ENCODE measurements around the gene AP1S3.

DNA sequence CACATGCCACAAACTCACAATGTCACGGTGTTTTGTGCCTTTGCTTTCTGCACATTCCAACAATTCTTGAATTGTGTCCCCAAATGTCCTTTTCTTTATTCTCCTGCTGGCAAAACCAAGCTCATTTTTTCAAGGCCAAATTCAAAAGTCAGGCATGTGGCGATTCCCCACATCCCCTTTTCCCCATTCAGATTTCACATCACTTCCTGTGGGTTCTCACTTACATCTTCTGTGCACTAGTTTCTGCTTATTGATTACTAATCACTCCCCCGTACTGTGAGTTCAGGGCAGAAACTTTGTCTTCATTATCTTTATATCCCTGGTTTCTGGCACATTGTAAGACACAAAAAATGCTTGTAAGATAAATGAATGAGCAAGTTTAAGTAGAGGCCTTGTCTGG, 69.2 kb downstream of the AP1S3 start:
- TF ChIP-seq JUNB (IDR thresholded peaks at IDR 0.05) (no peak), CHD2 (IDR thresholded peaks at IDR 0.05; ENCODE audit: low read length, partially characterized antibody) (no peak), MYC (IDR thresholded peaks at IDR 0.05; ENCODE audit: borderline replicate concordance, low read length) (no peak), POLR2A (IDR thresholded peaks at IDR 0.05; ENCODE audit: low read length) (no peak), BHLHE40 (IDR thresholded peaks at IDR 0.05; ENCODE audit: low read depth, low read length) (no peak), KDM1A (IDR thresholded peaks at IDR 0.05; ENCODE audit: low read depth) (no peak), ESRRA (IDR thresholded peaks at IDR 0.05; ENCODE audit: borderline replicate concordance, low read length) (no peak), HOXA7 (CRISPR knock-in tag; IDR thresholded peaks at IDR 0.05) (no peak)
- TF ChIP-seq, protein P1, sequence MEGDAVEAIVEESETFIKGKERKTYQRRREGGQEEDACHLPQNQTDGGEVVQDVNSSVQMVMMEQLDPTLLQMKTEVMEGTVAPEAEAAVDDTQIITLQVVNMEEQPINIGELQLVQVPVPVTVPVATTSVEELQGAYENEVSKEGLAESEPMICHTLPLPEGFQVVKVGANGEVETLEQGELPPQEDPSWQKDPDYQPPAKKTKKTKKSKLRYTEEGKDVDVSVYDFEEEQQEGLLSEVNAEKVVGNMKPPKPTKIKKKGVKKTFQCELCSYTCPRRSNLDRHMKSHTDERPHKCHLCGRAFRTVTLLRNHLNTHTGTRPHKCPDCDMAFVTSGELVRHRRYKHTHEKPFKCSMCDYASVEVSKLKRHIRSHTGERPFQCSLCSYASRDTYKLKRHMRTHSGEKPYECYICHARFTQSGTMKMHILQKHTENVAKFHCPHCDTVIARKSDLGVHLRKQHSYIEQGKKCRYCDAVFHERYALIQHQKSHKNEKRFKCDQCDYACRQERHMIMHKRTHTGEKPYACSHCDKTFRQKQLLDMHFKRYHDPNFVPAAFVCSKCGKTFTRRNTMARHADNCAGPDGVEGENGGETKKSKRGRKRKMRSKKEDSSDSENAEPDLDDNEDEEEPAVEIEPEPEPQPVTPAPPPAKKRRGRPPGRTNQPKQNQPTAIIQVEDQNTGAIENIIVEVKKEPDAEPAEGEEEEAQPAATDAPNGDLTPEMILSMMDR (IDR thresholded peaks at IDR 0.05), result no peak
- TF ChIP-seq, protein P2, sequence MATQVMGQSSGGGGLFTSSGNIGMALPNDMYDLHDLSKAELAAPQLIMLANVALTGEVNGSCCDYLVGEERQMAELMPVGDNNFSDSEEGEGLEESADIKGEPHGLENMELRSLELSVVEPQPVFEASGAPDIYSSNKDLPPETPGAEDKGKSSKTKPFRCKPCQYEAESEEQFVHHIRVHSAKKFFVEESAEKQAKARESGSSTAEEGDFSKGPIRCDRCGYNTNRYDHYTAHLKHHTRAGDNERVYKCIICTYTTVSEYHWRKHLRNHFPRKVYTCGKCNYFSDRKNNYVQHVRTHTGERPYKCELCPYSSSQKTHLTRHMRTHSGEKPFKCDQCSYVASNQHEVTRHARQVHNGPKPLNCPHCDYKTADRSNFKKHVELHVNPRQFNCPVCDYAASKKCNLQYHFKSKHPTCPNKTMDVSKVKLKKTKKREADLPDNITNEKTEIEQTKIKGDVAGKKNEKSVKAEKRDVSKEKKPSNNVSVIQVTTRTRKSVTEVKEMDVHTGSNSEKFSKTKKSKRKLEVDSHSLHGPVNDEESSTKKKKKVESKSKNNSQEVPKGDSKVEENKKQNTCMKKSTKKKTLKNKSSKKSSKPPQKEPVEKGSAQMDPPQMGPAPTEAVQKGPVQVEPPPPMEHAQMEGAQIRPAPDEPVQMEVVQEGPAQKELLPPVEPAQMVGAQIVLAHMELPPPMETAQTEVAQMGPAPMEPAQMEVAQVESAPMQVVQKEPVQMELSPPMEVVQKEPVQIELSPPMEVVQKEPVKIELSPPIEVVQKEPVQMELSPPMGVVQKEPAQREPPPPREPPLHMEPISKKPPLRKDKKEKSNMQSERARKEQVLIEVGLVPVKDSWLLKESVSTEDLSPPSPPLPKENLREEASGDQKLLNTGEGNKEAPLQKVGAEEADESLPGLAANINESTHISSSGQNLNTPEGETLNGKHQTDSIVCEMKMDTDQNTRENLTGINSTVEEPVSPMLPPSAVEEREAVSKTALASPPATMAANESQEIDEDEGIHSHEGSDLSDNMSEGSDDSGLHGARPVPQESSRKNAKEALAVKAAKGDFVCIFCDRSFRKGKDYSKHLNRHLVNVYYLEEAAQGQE (IDR thresholded peaks at IDR 0.05), result no peak
- TF ChIP-seq, protein P3, sequence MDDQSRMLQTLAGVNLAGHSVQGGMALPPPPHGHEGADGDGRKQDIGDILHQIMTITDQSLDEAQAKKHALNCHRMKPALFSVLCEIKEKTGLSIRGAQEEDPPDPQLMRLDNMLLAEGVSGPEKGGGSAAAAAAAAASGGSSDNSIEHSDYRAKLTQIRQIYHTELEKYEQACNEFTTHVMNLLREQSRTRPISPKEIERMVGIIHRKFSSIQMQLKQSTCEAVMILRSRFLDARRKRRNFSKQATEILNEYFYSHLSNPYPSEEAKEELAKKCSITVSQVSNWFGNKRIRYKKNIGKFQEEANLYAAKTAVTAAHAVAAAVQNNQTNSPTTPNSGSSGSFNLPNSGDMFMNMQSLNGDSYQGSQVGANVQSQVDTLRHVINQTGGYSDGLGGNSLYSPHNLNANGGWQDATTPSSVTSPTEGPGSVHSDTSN (IDR thresholded peaks at IDR 0.05), result no peak
- TF ChIP-seq, protein P4, sequence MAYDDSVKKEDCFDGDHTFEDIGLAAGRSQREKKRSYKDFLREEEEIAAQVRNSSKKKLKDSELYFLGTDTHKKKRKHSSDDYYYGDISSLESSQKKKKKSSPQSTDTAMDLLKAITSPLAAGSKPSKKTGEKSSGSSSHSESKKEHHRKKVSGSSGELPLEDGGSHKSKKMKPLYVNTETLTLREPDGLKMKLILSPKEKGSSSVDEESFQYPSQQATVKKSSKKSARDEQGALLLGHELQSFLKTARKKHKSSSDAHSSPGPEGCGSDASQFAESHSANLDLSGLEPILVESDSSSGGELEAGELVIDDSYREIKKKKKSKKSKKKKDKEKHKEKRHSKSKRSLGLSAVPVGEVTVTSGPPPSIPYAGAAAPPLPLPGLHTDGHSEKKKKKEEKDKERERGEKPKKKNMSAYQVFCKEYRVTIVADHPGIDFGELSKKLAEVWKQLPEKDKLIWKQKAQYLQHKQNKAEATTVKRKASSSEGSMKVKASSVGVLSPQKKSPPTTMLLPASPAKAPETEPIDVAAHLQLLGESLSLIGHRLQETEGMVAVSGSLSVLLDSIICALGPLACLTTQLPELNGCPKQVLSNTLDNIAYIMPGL (CRISPR knock-in tag; IDR thresholded peaks at IDR 0.05; ENCODE audit: borderline replicate concordance), result no peak
